ENCODE data around the gene EIF4E1B. TPM values are rescaled to one million over a fixed set of nuclear protein-coding genes. Genes with fewer than 3 reads are reported as not detected.
A peak's percentile ranks its signal among the peaks of the same experiment; 100 is the strongest.

The EIF4E1B gene
- total and polyA plus RNA-seq, 12 donors: not detected

- H3K4me3 ChIP-seq: peak overlapping the region in 4 of 10 donors; percentile 8 to 29 (median 16)
- H3K4me1 ChIP-seq: peaks cover 0 to 28% (median 14%) of the 10 kb centered on the region in 9 donors
- H3K36me3 ChIP-seq: peaks cover 0 to 38% (median 5%) of the 10 kb centered on the region in 9 donors
- no peaks in the 10 kb centered on the region for H3K9me3 ChIP-seq
- H3K27ac ChIP-seq: peak overlapping the region in 4 of 10 donors; percentile 13 to 63 (median 33)
- DNase-seq (no peak), ATAC-seq (peak in 6 of 8 donors; percentile 20 to 57 (median 42))
- WGBS, 2 donors: 60 to 66% methylated on average over 11 of the region's 11 CpGs
- peaks cover 0 to 23% (median 16%) of the 10 kb centered on the region in 7 donors for H3K27me3 ChIP-seq
- intact Hi-C loops (cut with DNase I): loop anchor here in 8 of 10 donors (2.0 to 10.0 kb wide), 5 partner anchors 156 to 454 kb away; partner anchors contain the start of gene UNC5A (in 1 of the 8)
- TF ChIP-seq CTCF (IDR thresholded peaks at IDR 0.05): no peak
Measured at GRCh38 chr5:176658817-176659511, 28.5 kb downstream of the EIF4E1B start.

- intact Hi-C loops (cut with DNase I): loop anchor here in 8 of 10 donors (2.0 to 10.0 kb wide), 5 partner anchors 155 to 453 kb away; partner anchors contain the start of gene UNC5A (in 1 of the 8)
- Histone ChIP-seq H3K36me3 (peaks cover 0 to 32% (median 4%) of the 10 kb centered on the region in 9 donors), H3K4me1 (peaks cover 0 to 28% (median 14%) of the 10 kb centered on the region in 9 donors), H3K27me3 (peaks cover 0 to 28% (median 20%) of the 10 kb centered on the region in 7 donors), H3K9me3 (no peaks in the 10 kb centered on the region), H3K4me3 (no peak overlapping the region), H3K27ac (peak overlapping the region in 1 of 10 donors; percentile 63)
- WGBS, 2 donors: 81 to 84% methylated on average over 7 of the region's 7 CpGs
- no peak for TF ChIP-seq CTCF (IDR thresholded peaks at IDR 0.05)
- ATAC-seq: no peak
- DNase-seq: no peak
Measured at GRCh38 chr5:176659512-176659839, 29.0 kb downstream of the EIF4E1B start.

GRCh38 chr5:176659860-176660461 is 29.5 kb downstream of the EIF4E1B start:
- H3K27ac ChIP-seq: no peak overlapping the region
- ATAC-seq: no peak

More at GRCh38 chr5:176659860-176660461, 29.5 kb downstream of the EIF4E1B start:
- WGBS, 2 donors: 74 to 77% methylated on average over 4 of the region's 4 CpGs
- intact Hi-C loops (cut with DNase I): loop anchor here (2.0 to 10.0 kb wide), 8 partner anchors 155 to 453 kb away; partner anchors contain the start of gene UNC5A (in 4 of the 10)
- DNase-seq: no peak
- peaks cover 0 to 28% (median 0%) of the 10 kb centered on the region in 9 donors for H3K36me3 ChIP-seq
- no peak overlapping the region for H3K4me3 ChIP-seq
- H3K27me3 ChIP-seq: peaks cover 0 to 33% (median 25%) of the 10 kb centered on the region in 7 donors
- no peaks in the 10 kb centered on the region for H3K9me3 ChIP-seq
- TF ChIP-seq CTCF (IDR thresholded peaks at IDR 0.05): no peak
- peaks cover 0 to 28% (median 14%) of the 10 kb centered on the region in 9 donors for H3K4me1 ChIP-seq

Data from heart right ventricle (tissue), 16 donors.